Activated CD8-positive, alpha-beta memory T cell treated with anti-CD3 and anti-CD28 coated beads, Interleukin-2, amount 10 ng/mL, durations not matched to agents 7 days and 5 days (primary cell): ENCODE measurements around the gene DLEC1. TPM values are rescaled to one million over a fixed set of nuclear protein-coding genes. Genes with fewer than 3 reads are reported as not detected.
"Not testable (repeated sequence)": the region's sequence is repeated elsewhere in the genome, so short reads cannot be mapped to it uniquely, and the experiment has no call there.

Source experiments
- ATAC-seq: fragments of 150-1000 bp; cut with Tn5 transposase; one replicate; pipeline ENCODE4 v1.10.0; 2021; ENCODE audit warnings: moderate library complexity
- CTCF ChIA-PET: fragments of 350-600 bp; sonication (Branson Sonifier 250); formaldehyde crosslinking; loops from one replicate; lab custom pipeline; 2021; ENCODE audit warnings: antibody characterized with exemption; lab: Charles Lee
- DNase-seq: peaks from one replicate; pipeline ENCODE4 v3.0.0-alpha.2; 2020
- H3K27ac Mint-ChIP-seq: one replicate; pipeline ENCODE4 v1.8.0; 2021; ENCODE audit warnings: mild to moderate bottlenecking, mixed read lengths
- H3K27me3 Mint-ChIP-seq: one replicate; pipeline ENCODE4 v1.8.0; 2021; ENCODE audit warnings: mixed read lengths
- H3K36me3 Mint-ChIP-seq: one replicate; pipeline ENCODE4 v1.8.0; 2021; ENCODE audit warnings: mild to moderate bottlenecking, mixed read lengths
- H3K4me1 Mint-ChIP-seq: one replicate; pipeline ENCODE4 v1.8.0; 2021; ENCODE audit warnings: mixed read lengths
- H3K4me3 Mint-ChIP-seq: one replicate; pipeline ENCODE4 v1.8.0; 2021; ENCODE audit warnings: mild to moderate bottlenecking, moderate library complexity, mixed read lengths
- H3K9me3 Mint-ChIP-seq: one replicate; pipeline ENCODE4 v1.8.0; 2022; ENCODE audit warnings: low read depth, mixed read lengths
- total RNA-seq, 2 experiments: library from RNA; stranded (reverse); gene quantifications; one replicate each; pipeline ENCODE4 v1.2.3, GENCODE V29; 2021

Gene DLEC1
- total RNA-seq, 2 experiments from 2014 or later: 0.26 to 1.1 TPM

- CTCF ChIA-PET: no interaction called here
- Mint-ChIP-seq H3K27me3 (peaks cover 3% of the 10 kb centered on the region), H3K9me3 (no peaks in the 10 kb centered on the region), H3K36me3 (peaks cover 2% of the 10 kb centered on the region), H3K4me1 (no peaks in the 10 kb centered on the region), H3K4me3 (no peak overlapping the region), H3K27ac (no peak overlapping the region)
- DNase-seq (no peak), ATAC-seq (no peak)
Measured at GRCh38 chr3:38067508-38068233, 28.7 kb downstream of the DLEC1 start.

GRCh38 chr3:38070013-38070412 lies 31.0 kb downstream of the DLEC1 start:
- peaks cover 5% of the 10 kb centered on the region for H3K27me3 Mint-ChIP-seq
- H3K4me3 Mint-ChIP-seq: no peak overlapping the region
- peaks cover 2% of the 10 kb centered on the region for H3K36me3 Mint-ChIP-seq
- ATAC-seq (no peak), DNase-seq (no peak)
- CTCF ChIA-PET: no interaction called here
- H3K9me3 Mint-ChIP-seq: no peaks in the 10 kb centered on the region
- no peaks in the 10 kb centered on the region for H3K4me1 Mint-ChIP-seq
- no peak overlapping the region for H3K27ac Mint-ChIP-seq

GRCh38 chr3:38077073-38077472 lies 38.1 kb downstream of the DLEC1 start:
- H3K36me3 Mint-ChIP-seq, H3K4me1 Mint-ChIP-seq, H3K27me3 Mint-ChIP-seq, H3K4me3 Mint-ChIP-seq, H3K9me3 Mint-ChIP-seq, H3K27ac Mint-ChIP-seq, ATAC-seq, DNase-seq: not testable (repeated sequence)
- CTCF ChIA-PET: interaction anchor here (1.0 kb wide), 1 partner anchor 269 kb away, joined by 3 read pairs; the partner anchor contains the start of gene XYLB

- DNase-seq, ATAC-seq, H3K27me3 Mint-ChIP-seq, CTCF ChIA-PET, H3K36me3 Mint-ChIP-seq, H3K4me1 Mint-ChIP-seq, H3K9me3 Mint-ChIP-seq, H3K4me3 Mint-ChIP-seq, H3K27ac Mint-ChIP-seq: not testable (repeated sequence)
Measured at GRCh38 chr3:38082296-38082695, 43.3 kb downstream of the DLEC1 start.

GRCh38 chr3:38083254-38083653 lies 44.2 kb downstream of the DLEC1 start:
- not testable (repeated sequence) for DNase-seq

GRCh38 chr3:38083871-38084333 lies 44.9 kb downstream of the DLEC1 start:
- H3K4me3 Mint-ChIP-seq: no peak overlapping the region
- CTCF ChIA-PET: interaction anchor here (1.4 kb wide), 1 partner anchor 10 kb away, joined by 3 read pairs; no protein-coding TSS in a partner anchor

More at GRCh38 chr3:38083254-38083653, 44.2 kb downstream of the DLEC1 start:
- H3K27ac Mint-ChIP-seq, CTCF ChIA-PET, H3K27me3 Mint-ChIP-seq, H3K9me3 Mint-ChIP-seq, H3K36me3 Mint-ChIP-seq, H3K4me1 Mint-ChIP-seq, ATAC-seq, H3K4me3 Mint-ChIP-seq: not testable (repeated sequence)

GRCh38 chr3:38084334-38085310 lies 45.6 kb downstream of the DLEC1 start:
- H3K36me3 Mint-ChIP-seq: peaks cover 6% of the 10 kb centered on the region
- CTCF ChIA-PET: interaction anchor here (1.4 kb wide), 1 partner anchor 10 kb away, joined by 3 read pairs; no protein-coding TSS in a partner anchor
- no peaks in the 10 kb centered on the region for H3K27me3 Mint-ChIP-seq
- peaks cover 7% of the 10 kb centered on the region for H3K9me3 Mint-ChIP-seq
- H3K27ac Mint-ChIP-seq: peak overlapping the region; percentile 63
- ATAC-seq: peak; percentile 62
- peak; percentile 56 for DNase-seq
- H3K4me3 Mint-ChIP-seq: no peak overlapping the region
- peaks cover 3% of the 10 kb centered on the region for H3K4me1 Mint-ChIP-seq

More at GRCh38 chr3:38083871-38084333, 44.9 kb downstream of the DLEC1 start:
- ATAC-seq: no peak
- Mint-ChIP-seq H3K4me1 (peaks cover 3% of the 10 kb centered on the region), H3K9me3 (peaks cover 7% of the 10 kb centered on the region), H3K36me3 (peaks cover 6% of the 10 kb centered on the region), H3K27ac (peak overlapping the region; percentile 63), H3K27me3 (no peaks in the 10 kb centered on the region)
- no peak for DNase-seq

- Mint-ChIP-seq H3K4me3 (no peak overlapping the region), H3K9me3 (peaks cover 7% of the 10 kb centered on the region), H3K36me3 (peaks cover 6% of the 10 kb centered on the region), H3K27me3 (no peaks in the 10 kb centered on the region), H3K27ac (no peak overlapping the region), H3K4me1 (peaks cover 3% of the 10 kb centered on the region)
- CTCF ChIA-PET: interaction anchor here (1.4 kb wide), 1 partner anchor 9 kb away, joined by 3 read pairs; no protein-coding TSS in a partner anchor
- DNase-seq: no peak
- ATAC-seq: peak; percentile 28
Measured at GRCh38 chr3:38085311-38085942, 46.4 kb downstream of the DLEC1 start.

GRCh38 chr3:38085943-38086324 lies 46.9 kb downstream of the DLEC1 start:
- H3K36me3 Mint-ChIP-seq: peaks cover 6% of the 10 kb centered on the region
- DNase-seq (no peak), ATAC-seq (peak; percentile 8)
- peaks cover 3% of the 10 kb centered on the region for H3K4me1 Mint-ChIP-seq
- CTCF ChIA-PET: no interaction called here
- no peaks in the 10 kb centered on the region for H3K27me3 Mint-ChIP-seq
- peaks cover 7% of the 10 kb centered on the region for H3K9me3 Mint-ChIP-seq
- no peak overlapping the region for H3K27ac Mint-ChIP-seq
- no peak overlapping the region for H3K4me3 Mint-ChIP-seq

GRCh38 chr3:38086496-38086895 lies 47.5 kb downstream of the DLEC1 start:
- no peak overlapping the region for H3K27ac Mint-ChIP-seq
- DNase-seq (no peak), ATAC-seq (no peak)
- no peak overlapping the region for H3K4me3 Mint-ChIP-seq
- CTCF ChIA-PET: no interaction called here
- H3K36me3 Mint-ChIP-seq: peaks cover 6% of the 10 kb centered on the region
- H3K9me3 Mint-ChIP-seq: peaks cover 7% of the 10 kb centered on the region
- no peaks in the 10 kb centered on the region for H3K27me3 Mint-ChIP-seq
- H3K4me1 Mint-ChIP-seq: peaks cover 3% of the 10 kb centered on the region

GRCh38 chr3:38087278-38087677 lies 48.3 kb downstream of the DLEC1 start:
- DNase-seq, H3K36me3 Mint-ChIP-seq, H3K9me3 Mint-ChIP-seq, ATAC-seq, CTCF ChIA-PET, H3K27ac Mint-ChIP-seq, H3K4me3 Mint-ChIP-seq, H3K4me1 Mint-ChIP-seq, H3K27me3 Mint-ChIP-seq: not testable (repeated sequence)

- H3K9me3 Mint-ChIP-seq: peaks cover 7% of the 10 kb centered on the region
- no peak overlapping the region for H3K27ac Mint-ChIP-seq
- peaks cover 3% of the 10 kb centered on the region for H3K4me1 Mint-ChIP-seq
- no peaks in the 10 kb centered on the region for H3K27me3 Mint-ChIP-seq
- H3K36me3 Mint-ChIP-seq: peaks cover 6% of the 10 kb centered on the region
- DNase-seq (no peak), ATAC-seq (no peak)
- H3K4me3 Mint-ChIP-seq: no peak overlapping the region
- CTCF ChIA-PET: no interaction called here
Measured at GRCh38 chr3:38088126-38089078, 49.4 kb downstream of the DLEC1 start.
